T follicular helper cell (primary cell): Measurements from ENCODE around the gene GOSR1.
"Not testable (repeated sequence)": the region's sequence is repeated elsewhere in the genome, so short reads cannot be mapped to it uniquely, and the experiment has no call there.

Source experiments
- DNase-seq: peaks from one replicate; pipeline ENCODE4 v3.0.0-alpha.2; 2020; ENCODE audit warnings: low read depth

The GOSR1 gene

GRCh38 chr17:30545024-30545423, 67.8 kb downstream of the GOSR1 start:
- DNase-seq = no peak

- no peak for DNase-seq
These were observed 70.8 kb downstream of the GOSR1 start for GRCh38 chr17:30547778-30548573.

GRCh38 chr17:30549181-30549580, 72.0 kb downstream of the GOSR1 start:
- DNase-seq = not testable (repeated sequence)

GRCh38 chr17:30549864-30550511, 72.8 kb downstream of the GOSR1 start:
- no peak for DNase-seq

- no peak for DNase-seq
These were observed 73.5 kb downstream of the GOSR1 start for GRCh38 chr17:30550512-30551273.

GRCh38 chr17:30551274-30551995, 74.2 kb downstream of the GOSR1 start:
- not testable (repeated sequence) for DNase-seq

GRCh38 chr17:30551996-30552339, 74.8 kb downstream of the GOSR1 start:
- DNase-seq = no peak

- DNase-seq = no peak
These were observed 75.9 kb downstream of the GOSR1 start for GRCh38 chr17:30552994-30553566.

GRCh38 chr17:30553823-30554440, 76.7 kb downstream of the GOSR1 start:
- DNase-seq = not testable (repeated sequence)

GRCh38 chr17:30554839-30555751, 77.9 kb downstream of the GOSR1 start:
- DNase-seq = no peak

- no peak for DNase-seq
These were observed 78.7 kb downstream of the GOSR1 start for GRCh38 chr17:30555942-30556341.

GRCh38 chr17:30556374-30557332, 79.4 kb downstream of the GOSR1 start:
- DNase-seq = no peak

GRCh38 chr17:30557916-30558685, 80.9 kb downstream of the GOSR1 start:
- no peak for DNase-seq

GRCh38 chr17:30558686-30559545, 81.7 kb downstream of the GOSR1 start:
- no peak for DNase-seq

GRCh38 chr17:30559656-30560055, 82.4 kb downstream of the GOSR1 start:
- DNase-seq = no peak

- DNase-seq = not testable (repeated sequence)
These were observed 83.2 kb downstream of the GOSR1 start for GRCh38 chr17:30560117-30561026.
